GM12878 (cell line): ENCODE measurements around the gene SH2D6. TPM values are rescaled to one million over a fixed set of nuclear protein-coding genes. Genes with fewer than 3 reads are reported as not detected.

Experiments
- ATAC-seq: fragments of 200-7000 bp; cut with Tn5 transposase; 3 replicates; pipeline ENCODE4 v1.9.1; 2020; ENCODE audit warnings: mild to moderate bottlenecking, moderate library complexity
- BruUV-seq: library from RNA; stranded (reverse); fragments of 400-500 nt; replicated peaks from 2 replicates; lab custom pipeline; 2021; lab: Mats Ljungman, UMichigan
- CTCF ChIA-PET: fragments of 300-600 bp; sonication (Branson Sonifier 250); formaldehyde crosslinking; extraction: SDS; loops from one replicate; lab custom pipeline; 2021; ENCODE audit warnings: inconsistent platforms; lab: Yijun Ruan, JAX
- POLR2A ChIA-PET: fragments of 350-600 bp; formaldehyde crosslinking; extraction: SDS; loops from one replicate; lab custom pipeline; 2021; ENCODE audit warnings: inconsistent platforms; lab: Charles Lee
- RAD21 ChIA-PET: fragments of 300-600 bp; sonication (Branson Sonifier 250); formaldehyde crosslinking; loops from one replicate; lab custom pipeline; 2023; ENCODE audit warnings: antibody characterized with exemption; ENCODE audit not compliant: unreplicated experiment; lab: Charles Lee
- SMC1A ChIA-PET: fragments of 300-600 bp; sonication (Branson Sonifier 250); formaldehyde crosslinking; loops from one replicate; lab custom pipeline; 2023; ENCODE audit not compliant: unreplicated experiment, uncharacterized antibody; lab: Charles Lee
- DNase-seq: peaks from one replicate; pipeline ENCODE4 v3.0.0-alpha.2; 2011; ENCODE audit warnings: low read depth, low spot score
- FAIRE-seq: peaks from 3 replicates; lab custom pipeline; 2011; peaks lifted over from hg19 to GRCh38; lab: Jason Lieb, UNC
- H2AFZ ChIP-seq: 2 replicates; pipeline ENCODE4 v1.6.0; 2011; ENCODE audit warnings: low read depth, low read length, control low read depth; ENCODE audit not compliant: control insufficient read depth
- H3K27ac ChIP-seq: 2 replicates; pipeline ENCODE4 v1.5.1; 2011; ENCODE audit warnings: control low read depth; ENCODE audit not compliant: control insufficient read depth, insufficient read depth
- H3K27me3 ChIP-seq, 2 experiments: replicated peaks in 1 of 2; 2 replicates each; pipeline versions ENCODE4 v1.6.0 to v1.6.1; 2011; ENCODE audit warnings: low read length in 1 of 2; ENCODE audit not compliant: control insufficient read depth in 2 of 2, insufficient read depth in 2 of 2
- H3K36me3 ChIP-seq, 2 experiments: 2 replicates each; pipeline ENCODE4 v1.5.1; 2011; ENCODE audit warnings: low read length in 1 of 2; ENCODE audit not compliant: control insufficient read depth in 2 of 2, insufficient read depth in 2 of 2
- H3K4me1 ChIP-seq: 2 replicates; pipeline ENCODE4 v1.6.1; 2011; ENCODE audit warnings: mild to moderate bottlenecking, low read length, moderate library complexity, mixed read lengths; ENCODE audit not compliant: control insufficient read depth, insufficient read depth
- H3K4me2 ChIP-seq: 2 replicates; pipeline ENCODE4 v1.6.0; 2011; ENCODE audit warnings: control low read depth; ENCODE audit not compliant: control insufficient read depth, insufficient read depth
- H3K4me3 ChIP-seq: fragments of 200-600 bp; sonication (generic); 2 replicates; pipeline ENCODE4 v1.5.1; 2016
- H3K79me2 ChIP-seq: 2 replicates; pipeline ENCODE4 v1.6.0; 2011; ENCODE audit warnings: low read length; ENCODE audit not compliant: control insufficient read depth, insufficient read depth
- H3K9ac ChIP-seq: 2 replicates; pipeline ENCODE4 v1.8.0; 2011; ENCODE audit warnings: low read length, control low read depth, mixed read lengths; ENCODE audit not compliant: control insufficient read depth, insufficient read depth
- H3K9me3 ChIP-seq: replicated peaks from 3 replicates; pipeline ENCODE4 v1.5.1; 2011; ENCODE audit warnings: mild to moderate bottlenecking, low read length; ENCODE audit not compliant: control insufficient read depth, insufficient read depth
- H4K20me1 ChIP-seq: 2 replicates; pipeline ENCODE4 v1.6.0; 2011; ENCODE audit not compliant: control insufficient read depth, insufficient read depth
- BCL11A ChIP-seq: IDR thresholded peaks from 2 replicates; pipeline ENCODE4 v1.6.1; 2011; ENCODE audit warnings: low read depth, low read length
- BCLAF1 ChIP-seq: fragments of 450-650 bp; IDR thresholded peaks from 2 replicates; pipeline ENCODE4 v1.6.1; 2017; ENCODE audit warnings: antibody characterized with exemption, mild to moderate bottlenecking, moderate library complexity
- BHLHE40 ChIP-seq, 2 experiments: fragments of 450-650 bp in 1 of 2; IDR thresholded peaks; 2 replicates each; pipeline ENCODE4 v1.6.1; 2011 to 2017; ENCODE audit warnings: low read depth in 2 of 2, borderline replicate concordance in 1 of 2, improper control_type of control experiment in 1 of 2, low read length in 1 of 2, mild to moderate bottlenecking in 1 of 2
- IRF5 ChIP-seq: fragments of 450-650 bp; IDR thresholded peaks from 2 replicates; pipeline ENCODE4 v1.6.1; 2017; ENCODE audit warnings: borderline replicate concordance
- MYB ChIP-seq: fragments of 150-350 bp; IDR thresholded peaks from 2 replicates; pipeline ENCODE4 v1.6.1; 2014; ENCODE audit warnings: mild to moderate bottlenecking, low read depth, low read length, borderline replicate concordance
- PKNOX1 ChIP-seq: fragments of 450-650 bp; IDR thresholded peaks from 2 replicates; pipeline ENCODE4 v1.6.1; 2016; ENCODE audit warnings: mild to moderate bottlenecking
- RCOR1 ChIP-seq: conservative IDR thresholded peaks from 2 replicates; pipeline ENCODE4 v1.6.1; 2012; ENCODE audit warnings: low read depth, low read length, improper control_type of control experiment
- SMARCA5 ChIP-seq: fragments of 450-650 bp; IDR thresholded peaks from 2 replicates; pipeline ENCODE4 v1.6.1; 2017; ENCODE audit warnings: mild to moderate bottlenecking
- SREBF1 ChIP-seq: IDR thresholded peaks from 2 replicates; pipeline ENCODE4 v1.6.1; 2012; ENCODE audit warnings: mild to moderate bottlenecking, low read length
- STAT1 ChIP-seq: fragments of 450-650 bp; conservative IDR thresholded peaks from 2 replicates; pipeline ENCODE4 v1.6.1; 2014; ENCODE audit warnings: antibody characterized with exemption, mild to moderate bottlenecking
- STAT3 ChIP-seq: IDR thresholded peaks from 2 replicates; pipeline ENCODE4 v1.6.1; 2011; ENCODE audit warnings: low read depth, low read length, improper control_type of control experiment
- SUPT20H ChIP-seq: IDR thresholded peaks from 2 replicates; pipeline ENCODE4 v1.6.1; 2011; ENCODE audit warnings: low read depth, mild to moderate bottlenecking, low read length, moderate library complexity, borderline replicate concordance; ENCODE audit not compliant: control insufficient read depth
- SUZ12 ChIP-seq: fragments of 200-600 bp; sonication (generic); IDR thresholded peaks from one replicate; pipeline ENCODE4 v1.6.1; 2018; ENCODE audit warnings: antibody characterized with exemption, mild to moderate bottlenecking; ENCODE audit not compliant: unreplicated experiment
- USF2 ChIP-seq: IDR thresholded peaks from 2 replicates; pipeline ENCODE4 v1.6.1; 2011; ENCODE audit warnings: low read depth, low read length, improper control_type of control experiment, borderline replicate concordance
- ZBTB33 ChIP-seq: fragments of 450-650 bp; IDR thresholded peaks from 2 replicates; pipeline ENCODE4 v1.6.1; 2017; ENCODE audit warnings: mild to moderate bottlenecking
- ZNF207 ChIP-seq: fragments of 450-650 bp; IDR thresholded peaks from 2 replicates; pipeline ENCODE4 v1.6.1; 2014; ENCODE audit warnings: antibody characterized with exemption, mild to moderate bottlenecking, borderline replicate concordance
- ZNF24 ChIP-seq: fragments of 450-650 bp; IDR thresholded peaks from 2 replicates; pipeline ENCODE4 v1.6.1; 2017; ENCODE audit warnings: antibody characterized with exemption, mild to moderate bottlenecking
- WGBS: methylation state at CpG from one replicate; pipeline ENCODE4 v1.1.6; 2016; ENCODE audit warnings: low lambda C conversion rate; ENCODE audit not compliant: insufficient replicate concordance, insufficient coverage; ENCODE audit errors: missing lambda C conversion rate; 5-methylcytosine and 5-hydroxymethylcytosine counted together
- in situ Hi-C: fragments of 300-500 bp; cut with MboI; formaldehyde crosslinking; loops from 9 replicates; pipeline ENCODE4 v1.14.3; 2018; ENCODE audit warnings: mixed read lengths
- intact Hi-C: fragments of 100-400 bp; cut with micrococcal nuclease; formaldehyde crosslinking; loops from one replicate; pipeline ENCODE4 v1.14.2; 2022; ENCODE audit not compliant: unreplicated experiment
- polyA plus RNA-seq, 11 experiments: library from polyadenylated mRNA; depleted of rRNA in 4 of 11; unstranded in 6 of 11; stranded (reverse) in 5 of 11; fragments of >200 nt; fragmentation: Nextera tagmentation in 4 of 11; fragmentation: Illumina TruSeq in 1 of 11; extraction: Ambion mirVana in 4 of 11; extraction: Trizol in 1 of 11; gene quantifications; 1 replicate in 1 of 11; 2 replicates in 10 of 11; pipeline versions ENCODE4 v1.2.1 to v1.2.3, GENCODE V29; 2011 to 2016; ENCODE audit warnings: inconsistent platforms in 2 of 11, missing spikeins in 2 of 11, low read depth in 1 of 11
- total RNA-seq, 4 experiments: library from RNA; depleted of rRNA in 3 of 4; stranded (reverse); fragments of >200 nt in 3 of 4; fragmentation: Illumina TruSeq in 1 of 4; extraction: Trizol in 1 of 4; gene quantifications; 2 replicates each; pipeline versions ENCODE4 v1.2.1 to v1.2.3, GENCODE V29; 2013 to 2021

Gene SH2D6
- total and polyA plus RNA-seq, 10 of the 15 experiments (the other 5 are each of a cell fraction or from before 2014, with no cell fraction given): 0.23 to 0.59 (median 0.34) TPM; not detected in 6

- RAD21 ChIA-PET: no interaction called here
- no peak for DNase-seq
- H3K79me2 ChIP-seq: no peaks in the 10 kb centered on the region
- in situ Hi-C loops (no loop called here), intact Hi-C loops (no loop called here)
- CTCF ChIA-PET: no interaction called here
- no peak overlapping the region for H2AFZ ChIP-seq
- no peaks in the 10 kb centered on the region for H3K4me1 ChIP-seq
- SMC1A ChIA-PET: interaction anchor here (1.1 kb wide), 1 partner anchor 11 kb away, joined by 3 read pairs; no protein-coding TSS in a partner anchor
- 77% methylated on average over 5 of the region's 5 CpGs for WGBS
- peaks cover 0 to 4% of the 10 kb centered on the region in 2 experiments; a peak in 1 of 4 replicates for H3K36me3 ChIP-seq
- no peak overlapping the region for H3K27ac ChIP-seq
- no peak overlapping the region for H3K9ac ChIP-seq
- H4K20me1 ChIP-seq: no peaks in the 10 kb centered on the region
- H3K4me2 ChIP-seq: no peak overlapping the region
- ATAC-seq: no peak
- H3K9me3 ChIP-seq: no peaks in the 10 kb centered on the region
- POLR2A ChIA-PET: no interaction called here
- no peak for FAIRE-seq
- H3K27me3 ChIP-seq: no peaks in the 10 kb centered on the region
- BruUV-seq: no TSS peak
- H3K4me3 ChIP-seq: no peak overlapping the region
- TF ChIP-seq ZBTB33 (no peak), STAT3 (no peak), BCL11A (no peak), IRF5 (no peak), SUZ12 (no peak), SUPT20H (no peak), SMARCA5 (no peak), STAT1 (no peak), BHLHE40 (IDR thresholded peaks at IDR 0.05; ENCODE audit: borderline replicate concordance in 1 of 2, low read depth in 2 of 2, low read length in 1 of 2) (no peak), RCOR1 (no peak), ZNF24 (no peak), BCLAF1 (no peak), PKNOX1 (no peak), SREBF1 (no peak), USF2 (no peak), ZNF207 (no peak), MYB (no peak)
Measured at GRCh38 chr2:85378257-85378656, 40.3 kb upstream of the SH2D6 start.
